HepG2 (cell line): ENCODE measurements around the gene PTPA. TPM values are rescaled to one million over a fixed set of nuclear protein-coding genes. Genes with fewer than 3 reads are reported as not detected.
A peak's percentile ranks its signal among the peaks of the same experiment; 100 is the strongest.

Experiments used
- ARNT2 ChIP-seq: sonication (generic); formaldehyde crosslinking; IDR thresholded peaks from 2 replicates; pipeline ENCODE4 v1.8.0; 2022; ENCODE audit warnings: mild to moderate bottlenecking, low read depth, missing genetic modification reagents, moderate library complexity
- ESRRA ChIP-seq: sonication (generic); formaldehyde crosslinking; IDR thresholded peaks from 2 replicates; pipeline ENCODE4 v1.5.1; 2020; ENCODE audit warnings: mild to moderate bottlenecking, low read depth, missing genetic modification reagents
- GATA4 ChIP-seq: sonication (generic); IDR thresholded peaks from 2 replicates; pipeline ENCODE4 v1.6.1; 2016; ENCODE audit warnings: antibody characterized with exemption, low read depth, borderline replicate concordance
- HOXA3 ChIP-seq: sonication (generic); formaldehyde crosslinking; IDR thresholded peaks from 2 replicates; pipeline ENCODE4 v1.5.0; 2020; ENCODE audit warnings: missing genetic modification reagents
- HOXA5 ChIP-seq: sonication (generic); formaldehyde crosslinking; IDR thresholded peaks from 2 replicates; pipeline ENCODE4 v1.4.0; 2020; ENCODE audit warnings: missing genetic modification reagents
- JUND ChIP-seq: sonication (generic); formaldehyde crosslinking; IDR thresholded peaks from 2 replicates; pipeline ENCODE4 v1.8.0; 2022; ENCODE audit warnings: mild to moderate bottlenecking, missing genetic modification reagents
- KDM6A ChIP-seq: IDR thresholded peaks from 2 replicates; pipeline ENCODE4 v1.6.1; 2016; ENCODE audit warnings: low read depth
- MNT ChIP-seq: fragments of 450-650 bp; IDR thresholded peaks from 2 replicates; pipeline ENCODE4 v1.6.1; 2016
- NBN ChIP-seq: fragments of 450-650 bp; conservative IDR thresholded peaks from 2 replicates; pipeline ENCODE4 v1.6.1; 2017
- NCOA2 ChIP-seq: sonication (generic); formaldehyde crosslinking; IDR thresholded peaks from 2 replicates; pipeline ENCODE4 v1.8.0; 2022; ENCODE audit warnings: inconsistent platforms
- NFRKB ChIP-seq: fragments of 450-650 bp; IDR thresholded peaks from 2 replicates; pipeline ENCODE4 v1.6.1; 2017
- NRL ChIP-seq: sonication (generic); formaldehyde crosslinking; IDR thresholded peaks from 2 replicates; pipeline ENCODE4 v1.5.0; 2020; ENCODE audit warnings: missing genetic modification reagents, mild to moderate bottlenecking, moderate library complexity, borderline replicate concordance
- PAWR ChIP-seq: sonication (generic); formaldehyde crosslinking; IDR thresholded peaks from 2 replicates; pipeline ENCODE4 v1.4.0; 2020; ENCODE audit warnings: missing genetic modification reagents, mild to moderate bottlenecking, borderline replicate concordance
- RFXAP ChIP-seq: sonication (generic); formaldehyde crosslinking; IDR thresholded peaks from 2 replicates; pipeline ENCODE4 v1.4.0; 2020; ENCODE audit warnings: missing genetic modification reagents, borderline replicate concordance
- SALL1 ChIP-seq: sonication (generic); formaldehyde crosslinking; IDR thresholded peaks from 2 replicates; pipeline ENCODE4 v1.8.0; 2022; ENCODE audit warnings: mild to moderate bottlenecking, missing genetic modification reagents
- SMARCC2 ChIP-seq: fragments of 450-650 bp; IDR thresholded peaks from 2 replicates; pipeline ENCODE4 v1.6.1; 2017; ENCODE audit warnings: antibody characterized with exemption, mild to moderate bottlenecking
- SP1 ChIP-seq, 2 experiments: fragments of 450-650 bp in 1 of 2; sonication (generic) in 1 of 2; formaldehyde crosslinking in 1 of 2; IDR thresholded peaks; 2 replicates each; pipeline versions ENCODE4 v1.4.0 to v1.6.1; 2016 to 2020; ENCODE audit warnings: missing genetic modification reagents in 1 of 2
- TFDP2 ChIP-seq: sonication (generic); formaldehyde crosslinking; IDR thresholded peaks from 2 replicates; pipeline ENCODE4 v1.4.0; 2020; ENCODE audit warnings: missing genetic modification reagents
- TGIF2 ChIP-seq: IDR thresholded peaks from 2 replicates; pipeline ENCODE4 v1.6.1; 2016; ENCODE audit warnings: control low read depth, missing compliant biosample characterization
- ZBTB42 ChIP-seq: sonication (generic); formaldehyde crosslinking; IDR thresholded peaks from 2 replicates; pipeline ENCODE4 v1.5.0; 2020; ENCODE audit warnings: mild to moderate bottlenecking, missing genetic modification reagents
- ZMYM2 ChIP-seq: sonication (generic); formaldehyde crosslinking; IDR thresholded peaks from 2 replicates; pipeline ENCODE4 v1.8.0; 2022; ENCODE audit warnings: mild to moderate bottlenecking, missing genetic modification reagents
- ZNF354B ChIP-seq: sonication (generic); formaldehyde crosslinking; IDR thresholded peaks from 2 replicates; pipeline ENCODE4 v1.8.0; 2022; ENCODE audit warnings: mild to moderate bottlenecking, missing genetic modification reagents
- ZNF430 ChIP-seq: sonication (generic); formaldehyde crosslinking; IDR thresholded peaks from 2 replicates; pipeline ENCODE4 v1.9.0; 2021; ENCODE audit warnings: mild to moderate bottlenecking, missing genetic modification reagents
- ZNF746 ChIP-seq: sonication (generic); formaldehyde crosslinking; IDR thresholded peaks from 2 replicates; pipeline ENCODE4 v1.8.0; 2022; ENCODE audit warnings: mild to moderate bottlenecking, missing genetic modification reagents
- ZSCAN12 ChIP-seq: sonication (generic); formaldehyde crosslinking; IDR thresholded peaks from 2 replicates; pipeline ENCODE4 v1.9.0; 2021; ENCODE audit warnings: mild to moderate bottlenecking, missing genetic modification reagents
- polyA plus RNA-seq, 8 experiments: library from polyadenylated mRNA; depleted of rRNA in 3 of 8; stranded (reverse) in 7 of 8; unstranded in 1 of 8; fragments of >200 nt; fragmentation: Illumina TruSeq in 4 of 8; extraction: Trizol in 4 of 8; gene quantifications; 2 replicates each; pipeline versions ENCODE4 v1.2.1 to v1.2.3, GENCODE V29; 2011 to 2016; ENCODE audit warnings: low read depth in 4 of 8, missing spikeins in 1 of 8, mixed read lengths in 1 of 8; ENCODE audit not compliant: insufficient read depth in 1 of 8
- total RNA-seq, 5 experiments: library from RNA; depleted of rRNA; stranded (reverse); fragments of >200 nt; fragmentation: Illumina TruSeq; extraction: Trizol; gene quantifications; 2 replicates each; pipeline ENCODE4 v1.2.3, GENCODE V29; 2016; ENCODE audit warnings: low read depth in 1 of 5
- TF ChIP-seq, protein P1 (sequence below): sonication (generic); formaldehyde crosslinking; IDR thresholded peaks from 2 replicates; pipeline ENCODE4 v1.4.0; 2020; ENCODE audit warnings: missing genetic modification reagents
- TF ChIP-seq, protein P2 (sequence below): sonication (generic); formaldehyde crosslinking; IDR thresholded peaks from 2 replicates; pipeline ENCODE4 v1.9.0; 2021; ENCODE audit warnings: missing genetic modification reagents, borderline replicate concordance
- TF ChIP-seq, protein P3 (sequence below): sonication (generic); formaldehyde crosslinking; IDR thresholded peaks from 2 replicates; pipeline ENCODE4 v1.8.1; 2023; ENCODE audit warnings: missing genetic modification reagents, mild to moderate bottlenecking, borderline replicate concordance

The PTPA gene
- total and polyA plus RNA-seq, 2 of the 13 experiments (the other 11 are each of a cell fraction or from before 2014, with no cell fraction given), result 79.3 to 105 TPM

DNA sequence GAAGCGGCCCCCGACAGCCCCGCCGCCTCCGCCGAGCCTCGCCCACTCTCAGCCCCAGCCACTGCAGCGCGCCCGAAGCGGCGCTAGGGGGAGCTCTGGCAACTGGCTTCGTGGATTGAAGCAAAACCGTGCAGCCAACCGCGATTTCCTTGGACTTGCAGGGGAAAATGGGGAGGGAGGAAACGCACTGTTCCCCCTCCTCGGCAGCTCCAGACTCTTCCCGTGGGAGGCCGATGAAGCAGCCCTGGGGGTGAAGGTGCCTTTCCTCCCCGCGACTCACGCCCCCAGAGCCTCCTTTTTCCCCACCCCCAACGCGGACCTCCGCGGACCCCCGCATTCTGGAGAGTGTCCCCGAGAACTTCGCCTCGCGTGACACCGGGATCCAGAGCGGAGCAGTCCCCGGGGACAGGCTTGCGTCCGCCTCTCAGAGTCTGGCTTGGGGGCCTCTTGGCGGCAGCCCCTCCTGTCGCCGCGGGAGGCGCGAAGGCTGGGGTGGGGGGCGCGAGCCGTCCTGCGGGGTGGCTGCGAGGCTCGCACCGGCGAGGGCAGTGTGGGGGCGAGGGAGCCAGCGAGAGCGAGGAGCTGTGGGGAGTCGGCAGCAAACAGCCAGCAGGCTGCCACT is 63.0 kb downstream of the PTPA start (continued):
- TF ChIP-seq ZMYM2 (no peak), HOXA5 (CRISPR knock-in tag) (0 out of 2 replicates have a peak, but pooled peaks have one; percentile 67), ZNF430 (no peak), NFRKB (no peak), HOXA3 (CRISPR knock-in tag) (peak; percentile 62; the same call in 1 of the 2 replicates), ARNT2 (CRISPR knock-in tag) (peak; percentile 16; the same call in 1 of the 2 replicates), ZNF746 (CRISPR knock-in tag) (no peak), SMARCC2 (no peak), ZBTB42 (CRISPR knock-in tag) (no peak), SALL1 (CRISPR knock-in tag) (peak; percentile 71), JUND (CRISPR knock-in tag) (peak; percentile 32; the same call in 1 of the 2 replicates), ESRRA (no peak), ZNF354B (no peak), TFDP2 (CRISPR knock-in tag) (no peak), ZSCAN12 (no peak), NBN (no peak), RFXAP (no peak), MNT (no peak), NCOA2 (CRISPR knock-in tag) (no peak), GATA4 (no peak), NRL (CRISPR knock-in tag) (peak; percentile 67; the same call in 1 of the 2 replicates), KDM6A (CRISPR knock-in tag) (no peak), SP1 (IDR thresholded peaks at IDR 0.05) (no peak), SP1 (CRISPR knock-in tag; IDR thresholded peaks at IDR 0.05) (0 out of 2 replicates have a peak, but pooled peaks have one; percentile 38), TGIF2 (CRISPR knock-in tag) (no peak), PAWR (CRISPR knock-in tag) (no peak)
- TF ChIP-seq, protein P1, sequence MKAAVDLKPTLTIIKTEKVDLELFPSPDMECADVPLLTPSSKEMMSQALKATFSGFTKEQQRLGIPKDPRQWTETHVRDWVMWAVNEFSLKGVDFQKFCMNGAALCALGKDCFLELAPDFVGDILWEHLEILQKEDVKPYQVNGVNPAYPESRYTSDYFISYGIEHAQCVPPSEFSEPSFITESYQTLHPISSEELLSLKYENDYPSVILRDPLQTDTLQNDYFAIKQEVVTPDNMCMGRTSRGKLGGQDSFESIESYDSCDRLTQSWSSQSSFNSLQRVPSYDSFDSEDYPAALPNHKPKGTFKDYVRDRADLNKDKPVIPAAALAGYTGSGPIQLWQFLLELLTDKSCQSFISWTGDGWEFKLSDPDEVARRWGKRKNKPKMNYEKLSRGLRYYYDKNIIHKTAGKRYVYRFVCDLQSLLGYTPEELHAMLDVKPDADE, result no peak
- TF ChIP-seq, protein P2, sequence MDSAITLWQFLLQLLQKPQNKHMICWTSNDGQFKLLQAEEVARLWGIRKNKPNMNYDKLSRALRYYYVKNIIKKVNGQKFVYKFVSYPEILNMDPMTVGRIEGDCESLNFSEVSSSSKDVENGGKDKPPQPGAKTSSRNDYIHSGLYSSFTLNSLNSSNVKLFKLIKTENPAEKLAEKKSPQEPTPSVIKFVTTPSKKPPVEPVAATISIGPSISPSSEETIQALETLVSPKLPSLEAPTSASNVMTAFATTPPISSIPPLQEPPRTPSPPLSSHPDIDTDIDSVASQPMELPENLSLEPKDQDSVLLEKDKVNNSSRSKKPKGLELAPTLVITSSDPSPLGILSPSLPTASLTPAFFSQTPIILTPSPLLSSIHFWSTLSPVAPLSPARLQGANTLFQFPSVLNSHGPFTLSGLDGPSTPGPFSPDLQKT (CRISPR knock-in tag), result no peak
- TF ChIP-seq, protein P3, sequence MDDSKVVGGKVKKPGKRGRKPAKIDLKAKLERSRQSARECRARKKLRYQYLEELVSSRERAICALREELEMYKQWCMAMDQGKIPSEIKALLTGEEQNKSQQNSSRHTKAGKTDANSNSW (CRISPR knock-in tag), result no peak
